ENCODE data around the gene RAE1. TPM values are rescaled to one million over a fixed set of nuclear protein-coding genes. Genes with fewer than 3 reads are reported as not detected.

The RAE1 gene
- total and polyA plus RNA-seq, 2 experiments from 2014 or later: 35.4 to 43.3 TPM

GRCh38 chr20:57378107-57378506 is 27.1 kb downstream of the RAE1 start:
- H3K4me1 ChIP-seq (ENCODE audit: insufficient read depth): peaks cover 7% of the 10 kb centered on the region
- peaks cover 30% of the 10 kb centered on the region; the same call in 1 of the 2 replicates for H3K36me3 ChIP-seq (ENCODE audit: insufficient read depth)
- H3K4me3 ChIP-seq: no peak overlapping the region
- Mint-ChIP-seq H3K4me3 (no peak overlapping the region), H3K36me3 (ENCODE audit: low read depth) (peaks cover 71% of the 10 kb centered on the region), H3K27me3 (ENCODE audit: insufficient read depth, low read depth, poor library complexity) (peaks cover 17% of the 10 kb centered on the region), H3K4me1 (peaks cover 21% of the 10 kb centered on the region), H3K27ac (no peak overlapping the region), H3K9me3 (no peaks in the 10 kb centered on the region)
- peaks cover 15% of the 10 kb centered on the region for H4K20me1 ChIP-seq (replicated peaks; ENCODE audit: insufficient read depth)
- no peaks in the 10 kb centered on the region for H3F3A ChIP-seq (replicated peaks; ENCODE audit: low read depth)
- no peak for TF ChIP-seq POLR2AphosphoS5 (IDR thresholded peaks at IDR 0.05; ENCODE audit: low read depth)
- no peak for TF ChIP-seq EZH2phosphoT487 (IDR thresholded peaks at IDR 0.05; ENCODE audit: unreplicated experiment)
- TF ChIP-seq CREB1 (CRISPR knock-in tag; IDR thresholded peaks at IDR 0.05; ENCODE audit: low read depth): no peak
- no peak for TF ChIP-seq EZH2 (IDR thresholded peaks at IDR 0.05; ENCODE audit: low read depth, unreplicated experiment)
- TF ChIP-seq, protein P1, sequence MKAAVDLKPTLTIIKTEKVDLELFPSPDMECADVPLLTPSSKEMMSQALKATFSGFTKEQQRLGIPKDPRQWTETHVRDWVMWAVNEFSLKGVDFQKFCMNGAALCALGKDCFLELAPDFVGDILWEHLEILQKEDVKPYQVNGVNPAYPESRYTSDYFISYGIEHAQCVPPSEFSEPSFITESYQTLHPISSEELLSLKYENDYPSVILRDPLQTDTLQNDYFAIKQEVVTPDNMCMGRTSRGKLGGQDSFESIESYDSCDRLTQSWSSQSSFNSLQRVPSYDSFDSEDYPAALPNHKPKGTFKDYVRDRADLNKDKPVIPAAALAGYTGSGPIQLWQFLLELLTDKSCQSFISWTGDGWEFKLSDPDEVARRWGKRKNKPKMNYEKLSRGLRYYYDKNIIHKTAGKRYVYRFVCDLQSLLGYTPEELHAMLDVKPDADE (IDR thresholded peaks at IDR 0.05): no peak
- TF ChIP-seq ZNF114 (CRISPR knock-in tag; IDR thresholded peaks at IDR 0.05): no peak
- no peak for TF ChIP-seq STAT1 (IDR thresholded peaks at IDR 0.05; ENCODE audit: unreplicated experiment)
- no peak for TF ChIP-seq ZNF462 (CRISPR knock-in tag; IDR thresholded peaks at IDR 0.05)
- no peak for TF ChIP-seq NANOG (IDR thresholded peaks at IDR 0.05; ENCODE audit: borderline replicate concordance)
- TF ChIP-seq ZNF331 (CRISPR knock-in tag; IDR thresholded peaks at IDR 0.05; ENCODE audit: low read depth): no peak
- TF ChIP-seq, protein P2, sequence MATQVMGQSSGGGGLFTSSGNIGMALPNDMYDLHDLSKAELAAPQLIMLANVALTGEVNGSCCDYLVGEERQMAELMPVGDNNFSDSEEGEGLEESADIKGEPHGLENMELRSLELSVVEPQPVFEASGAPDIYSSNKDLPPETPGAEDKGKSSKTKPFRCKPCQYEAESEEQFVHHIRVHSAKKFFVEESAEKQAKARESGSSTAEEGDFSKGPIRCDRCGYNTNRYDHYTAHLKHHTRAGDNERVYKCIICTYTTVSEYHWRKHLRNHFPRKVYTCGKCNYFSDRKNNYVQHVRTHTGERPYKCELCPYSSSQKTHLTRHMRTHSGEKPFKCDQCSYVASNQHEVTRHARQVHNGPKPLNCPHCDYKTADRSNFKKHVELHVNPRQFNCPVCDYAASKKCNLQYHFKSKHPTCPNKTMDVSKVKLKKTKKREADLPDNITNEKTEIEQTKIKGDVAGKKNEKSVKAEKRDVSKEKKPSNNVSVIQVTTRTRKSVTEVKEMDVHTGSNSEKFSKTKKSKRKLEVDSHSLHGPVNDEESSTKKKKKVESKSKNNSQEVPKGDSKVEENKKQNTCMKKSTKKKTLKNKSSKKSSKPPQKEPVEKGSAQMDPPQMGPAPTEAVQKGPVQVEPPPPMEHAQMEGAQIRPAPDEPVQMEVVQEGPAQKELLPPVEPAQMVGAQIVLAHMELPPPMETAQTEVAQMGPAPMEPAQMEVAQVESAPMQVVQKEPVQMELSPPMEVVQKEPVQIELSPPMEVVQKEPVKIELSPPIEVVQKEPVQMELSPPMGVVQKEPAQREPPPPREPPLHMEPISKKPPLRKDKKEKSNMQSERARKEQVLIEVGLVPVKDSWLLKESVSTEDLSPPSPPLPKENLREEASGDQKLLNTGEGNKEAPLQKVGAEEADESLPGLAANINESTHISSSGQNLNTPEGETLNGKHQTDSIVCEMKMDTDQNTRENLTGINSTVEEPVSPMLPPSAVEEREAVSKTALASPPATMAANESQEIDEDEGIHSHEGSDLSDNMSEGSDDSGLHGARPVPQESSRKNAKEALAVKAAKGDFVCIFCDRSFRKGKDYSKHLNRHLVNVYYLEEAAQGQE (IDR thresholded peaks at IDR 0.05; ENCODE audit: unreplicated experiment): no peak
- TF ChIP-seq JUNB (IDR thresholded peaks at IDR 0.05; ENCODE audit: unreplicated experiment): no peak
- no peak for TF ChIP-seq CTCF (conservative IDR thresholded peaks at IDR 0.05; ENCODE audit: low read depth in 2 of 2)
- ATAC-seq (no peak), DNase-seq (ENCODE audit: low spot score) (no peak)
- no peak overlapping the region for H3K4me2 ChIP-seq
- no peaks in the 10 kb centered on the region for H3K27me3 ChIP-seq (ENCODE audit: insufficient read depth)
- H3K27ac ChIP-seq (ENCODE audit: low read depth): no peak overlapping the region
- no peaks in the 10 kb centered on the region for H3K9me2 ChIP-seq (ENCODE audit: insufficient read depth)
- H3K79me2 ChIP-seq (replicated peaks; ENCODE audit: insufficient read depth): no peaks in the 10 kb centered on the region; the same call in 1 of the 2 replicates
- no peak overlapping the region for H2AFZ ChIP-seq
